Measurements from ENCODE around the gene TMEM131L.

TMEM131L gene

DNA sequence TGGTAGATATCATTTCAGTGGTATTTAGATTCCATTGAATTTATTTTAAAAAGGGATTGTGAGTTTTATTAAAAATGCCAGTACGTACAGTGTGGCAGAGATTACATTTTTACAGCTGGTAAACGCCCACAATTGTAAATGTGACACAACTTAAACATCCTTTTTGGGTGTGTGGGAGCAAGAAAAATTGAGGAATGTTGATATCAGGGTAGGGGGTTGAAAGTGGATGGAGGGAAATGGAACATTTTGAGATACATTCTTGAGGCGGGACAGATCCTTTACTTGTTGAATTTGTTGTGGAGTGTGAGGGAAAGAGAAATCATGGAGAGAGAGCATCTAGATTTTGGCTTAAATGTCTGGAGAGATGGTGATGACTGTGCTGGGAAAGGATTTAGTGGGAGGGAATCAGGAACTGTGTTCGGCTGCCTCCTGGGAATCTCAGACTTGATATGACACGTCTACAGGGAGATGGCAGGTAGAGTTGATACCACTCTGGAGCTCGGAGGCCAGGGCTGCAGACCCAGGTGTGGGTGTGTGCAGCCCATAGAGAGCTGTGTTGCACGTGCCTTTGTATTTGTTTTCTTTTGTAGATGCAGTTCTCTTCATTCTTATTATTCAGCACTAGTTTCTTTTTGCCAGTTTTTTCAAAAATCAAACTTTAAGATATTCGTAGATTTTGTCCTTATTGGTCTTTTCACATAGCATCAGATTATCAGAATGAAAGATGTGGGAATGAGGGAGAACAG, 10.8 kb downstream of the TMEM131L start:
- FAIRE-seq = no peak

DNA sequence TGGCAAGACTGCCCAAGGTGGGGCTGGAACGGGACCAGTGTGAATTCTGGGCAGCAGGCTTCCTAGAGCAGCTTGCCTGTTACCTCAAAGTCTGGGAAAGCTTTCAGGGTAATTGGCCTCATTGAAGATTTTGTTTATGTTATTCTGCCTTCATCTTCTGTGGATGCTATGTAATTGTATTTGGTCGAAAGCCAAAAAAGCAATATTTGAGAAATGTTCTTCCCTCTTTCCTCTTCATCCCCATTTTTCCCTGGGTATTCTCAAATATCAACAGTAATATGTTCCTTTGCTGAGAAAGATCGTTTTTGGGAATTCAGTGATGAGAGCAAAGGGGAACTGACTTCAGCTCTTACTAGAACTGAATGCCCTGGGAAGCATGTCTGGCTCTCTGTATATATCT, 12.9 kb downstream of the TMEM131L start:
- no peak for FAIRE-seq

DNA sequence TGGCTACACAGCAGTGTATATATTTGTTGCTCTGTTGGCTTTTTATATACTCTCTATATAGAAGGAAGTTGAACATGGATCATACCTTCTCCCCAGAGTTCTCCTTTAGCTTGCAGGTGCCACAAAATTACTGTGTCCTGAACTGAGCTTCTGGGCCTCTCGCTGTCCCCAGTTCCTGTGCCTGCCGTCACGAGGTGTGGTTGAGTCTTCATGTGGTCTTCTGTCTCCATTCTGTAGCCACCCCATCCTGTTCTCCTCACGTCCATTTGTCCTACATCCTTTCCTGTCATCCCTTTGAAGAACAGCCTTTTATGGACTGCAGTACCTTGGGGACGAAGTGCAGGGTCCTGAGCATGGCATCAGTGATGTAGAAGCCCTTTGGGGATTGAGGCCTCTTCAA, 14.5 kb downstream of the TMEM131L start:
- FAIRE-seq = no peak

DNA sequence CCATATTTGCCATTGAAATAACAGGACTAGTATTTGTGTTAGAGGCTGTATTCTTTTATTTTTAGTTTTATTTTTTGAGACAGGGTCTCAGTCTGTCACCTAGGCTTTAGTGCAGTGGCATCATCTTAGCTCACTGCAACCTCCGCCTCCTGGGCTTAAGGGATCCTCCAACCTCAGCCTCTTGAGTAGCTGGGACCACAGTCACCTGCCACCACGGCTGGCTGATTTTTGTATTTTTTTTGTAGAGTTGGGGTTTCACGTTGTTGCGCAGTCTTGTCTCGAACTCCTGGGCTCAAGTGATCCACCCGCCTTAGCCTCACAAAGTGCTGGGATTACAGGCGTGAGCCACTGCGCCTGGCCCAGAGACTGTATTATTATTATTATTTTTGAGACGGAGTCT, 15.3 kb downstream of the TMEM131L start:
- no peak for FAIRE-seq

DNA sequence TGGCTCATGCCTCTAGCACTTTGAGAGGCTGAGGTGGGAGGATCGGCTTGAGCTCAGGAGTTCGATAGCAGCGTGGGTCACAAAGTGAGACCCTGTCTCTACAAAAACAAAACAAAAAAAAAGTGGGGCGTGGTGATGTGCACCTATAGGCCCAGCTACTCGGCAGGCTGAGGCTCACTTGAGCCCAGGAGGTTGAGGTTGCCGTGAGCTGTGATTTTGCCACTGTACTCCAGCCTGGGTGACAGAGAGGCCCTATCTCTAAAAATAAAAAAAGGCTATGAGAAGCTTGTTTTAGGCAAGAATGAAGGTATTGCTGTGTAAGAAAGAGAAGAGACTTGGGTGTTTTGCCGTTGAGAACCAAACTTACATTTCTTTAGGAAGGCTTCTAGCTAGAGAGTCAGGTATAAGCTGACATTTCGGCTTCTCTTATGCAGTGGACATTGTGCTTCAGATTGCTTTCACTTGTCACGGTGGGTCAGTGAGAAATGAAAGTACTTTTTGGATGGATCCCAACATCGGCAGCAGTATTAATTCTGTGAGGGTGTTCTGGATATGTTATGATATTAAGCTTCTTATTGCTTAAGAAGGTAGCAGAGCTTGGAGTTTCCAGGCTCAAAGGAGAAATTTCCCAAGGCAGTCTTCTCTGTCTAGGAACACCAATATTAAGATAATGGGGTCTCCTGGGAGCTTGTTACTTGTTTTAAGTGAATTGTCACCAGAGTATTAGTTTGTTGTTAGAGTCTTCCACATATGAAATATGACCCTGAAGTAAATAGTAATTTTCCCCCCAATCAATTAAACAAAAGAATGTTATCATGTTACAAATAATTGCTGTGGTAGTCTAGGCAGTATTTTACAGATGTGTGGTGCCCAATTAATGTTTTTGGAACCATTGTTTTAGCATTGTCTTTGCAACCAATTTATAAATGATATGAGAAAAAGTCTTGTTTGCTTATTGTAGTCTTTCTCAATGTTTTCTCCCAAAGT, 17.6 kb downstream of the TMEM131L start:
- FAIRE-seq = no peak

DNA sequence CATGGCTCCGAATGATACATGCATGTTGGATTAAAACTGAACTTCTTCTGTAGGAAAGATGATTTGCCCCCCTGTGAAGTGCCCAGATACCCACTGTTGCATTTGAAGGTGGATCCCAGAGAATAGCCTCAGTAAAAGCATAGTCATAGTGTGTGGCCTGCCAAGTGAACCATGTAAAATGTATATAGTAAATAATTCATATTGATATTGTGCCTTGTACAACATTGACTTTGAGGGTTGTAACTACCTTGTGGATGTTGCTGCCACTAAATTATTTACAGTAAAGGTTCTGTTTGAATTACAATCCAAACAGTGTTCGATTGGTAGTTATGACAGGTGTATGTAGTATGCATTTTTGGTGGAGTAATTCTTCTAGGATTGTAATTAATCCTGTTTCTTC, 19.2 kb downstream of the TMEM131L start:
- FAIRE-seq = no peak

DNA sequence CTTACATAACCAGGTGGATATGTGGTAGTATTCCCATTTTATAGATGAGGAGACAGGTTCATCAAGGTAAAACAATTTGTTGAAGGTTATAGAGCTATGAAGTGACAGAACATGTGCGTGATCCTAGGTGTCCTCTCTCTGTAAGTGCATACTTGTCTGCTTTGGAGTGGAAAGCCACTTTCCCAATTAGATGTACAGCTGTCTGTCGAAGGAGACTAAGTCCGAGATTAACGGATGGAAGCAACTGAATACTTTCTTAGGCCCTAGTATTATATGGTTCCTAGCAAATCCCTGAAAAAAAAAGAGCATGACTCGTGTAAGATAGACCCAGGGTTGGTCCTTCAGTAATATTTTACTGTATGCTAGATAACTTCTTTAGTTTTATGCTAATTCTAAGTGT, 19.7 kb downstream of the TMEM131L start:
- no peak for FAIRE-seq

DNA sequence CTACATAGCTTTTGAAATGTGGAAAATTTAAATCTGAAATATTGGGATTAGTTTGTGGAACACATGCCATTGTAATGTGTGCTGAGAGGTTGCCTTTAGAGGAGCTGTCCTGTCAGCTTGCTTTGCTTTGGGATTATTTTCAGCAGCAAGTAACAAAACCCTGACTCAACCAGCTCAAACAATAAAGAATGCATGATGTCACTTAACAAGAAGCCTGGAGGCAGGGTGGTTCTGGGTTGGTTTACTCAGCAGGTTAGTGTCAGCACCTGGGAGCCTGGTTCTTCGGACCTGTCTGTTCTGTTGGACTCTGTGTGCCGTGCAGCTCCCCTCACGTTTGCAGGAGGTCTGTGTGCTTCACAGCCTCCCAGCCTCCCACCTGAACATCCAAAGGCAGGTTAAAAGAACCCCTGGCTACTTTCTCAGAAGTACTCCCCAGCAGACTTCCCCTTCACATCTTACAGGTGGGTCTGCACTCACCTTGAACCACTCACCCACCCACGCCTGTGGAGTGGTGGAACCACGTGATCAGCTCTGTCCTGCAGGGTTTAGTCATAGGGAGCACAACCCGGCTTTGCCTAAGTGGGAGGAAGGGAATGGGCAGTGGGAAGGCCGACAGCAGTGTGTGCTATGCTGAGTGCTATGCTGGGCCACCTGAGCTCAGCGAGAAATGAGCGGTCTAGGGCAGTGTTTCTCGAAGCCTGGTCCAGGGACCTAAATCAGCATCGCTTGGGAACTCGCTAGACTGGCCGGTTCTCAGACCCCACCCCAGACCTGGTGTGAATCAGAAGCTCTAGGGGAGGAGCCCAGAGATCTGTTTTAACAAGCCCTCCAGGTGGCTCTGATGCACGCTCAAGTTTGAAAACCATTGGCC, 20.4 kb downstream of the TMEM131L start:
- FAIRE-seq = no peak

DNA sequence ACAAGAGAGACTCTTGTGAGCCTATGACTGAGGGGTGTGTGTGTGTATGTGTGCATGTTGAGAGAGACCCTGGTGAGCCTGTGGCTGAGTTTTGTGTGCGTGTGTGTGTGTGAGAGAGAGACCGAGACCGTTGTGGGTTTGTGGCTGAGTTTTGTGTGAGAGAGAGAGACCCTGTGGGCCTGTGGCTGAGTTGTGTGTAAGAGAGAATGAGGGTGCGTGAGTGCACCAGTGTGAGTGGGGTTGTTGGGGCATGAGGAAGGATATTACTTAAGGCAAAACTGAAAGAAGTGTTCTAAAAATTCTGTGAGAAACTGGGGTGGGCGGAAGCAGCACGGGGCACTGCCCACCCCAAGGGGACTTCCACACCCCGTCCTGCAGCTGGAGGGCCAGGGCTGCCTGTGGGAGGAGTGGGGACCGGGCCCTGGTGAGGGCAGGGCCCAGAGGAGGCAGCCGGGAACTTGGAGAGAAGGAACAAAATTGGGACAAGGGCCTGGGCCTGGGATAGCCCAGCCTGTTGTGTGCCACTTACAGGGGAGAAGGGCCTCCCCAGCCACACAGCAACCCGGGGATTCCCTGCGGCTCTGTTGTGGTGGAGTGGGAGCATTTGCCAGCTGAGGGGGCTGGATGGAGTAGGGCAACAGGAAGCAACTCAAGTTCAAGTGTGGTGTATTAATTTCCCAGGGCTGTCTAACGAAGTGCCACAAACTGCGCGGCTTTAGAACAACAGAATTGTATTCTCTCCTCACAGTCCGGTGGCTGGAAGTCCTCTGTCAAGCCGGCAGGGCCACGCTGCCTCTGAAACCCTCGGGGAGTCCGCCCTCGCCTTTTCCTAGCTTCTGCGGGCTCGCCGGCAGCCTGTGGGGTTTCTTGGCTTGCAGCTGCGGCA, 22.1 kb downstream of the TMEM131L start:
- no peak for FAIRE-seq

DNA sequence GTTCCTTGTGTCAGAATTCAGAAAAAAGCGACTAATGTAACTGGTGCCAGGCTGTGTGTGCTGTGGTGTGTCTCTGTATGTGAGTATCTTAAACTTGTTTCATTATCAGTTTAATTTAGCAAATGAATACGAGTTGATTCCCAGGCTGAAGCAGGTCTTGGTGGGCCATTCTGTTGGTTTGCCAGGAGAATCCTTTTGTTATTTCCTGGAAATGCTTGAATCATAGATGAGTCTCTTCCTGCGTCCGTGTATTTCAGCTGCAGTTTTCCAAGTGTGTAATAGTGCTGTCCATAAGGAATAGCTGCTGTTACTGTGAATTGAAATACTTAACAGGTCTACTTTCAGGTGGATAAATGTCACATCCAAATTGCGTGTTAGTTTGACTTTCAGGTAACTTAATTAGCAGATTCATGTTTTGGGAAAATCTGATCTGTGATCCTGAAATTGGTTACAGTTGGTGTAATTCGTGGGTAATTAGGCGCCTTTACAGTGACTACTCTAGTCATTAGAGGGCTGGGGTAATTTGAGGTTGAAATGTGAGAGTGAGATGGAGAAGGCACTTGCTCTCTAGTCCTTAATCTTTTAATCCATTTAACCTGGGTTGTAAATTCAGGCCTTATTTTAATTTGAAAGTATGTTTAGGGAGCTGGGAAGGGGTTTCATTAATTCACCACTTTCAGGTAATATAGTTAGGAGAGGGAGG, 23.8 kb downstream of the TMEM131L start:
- no peak for FAIRE-seq

DNA sequence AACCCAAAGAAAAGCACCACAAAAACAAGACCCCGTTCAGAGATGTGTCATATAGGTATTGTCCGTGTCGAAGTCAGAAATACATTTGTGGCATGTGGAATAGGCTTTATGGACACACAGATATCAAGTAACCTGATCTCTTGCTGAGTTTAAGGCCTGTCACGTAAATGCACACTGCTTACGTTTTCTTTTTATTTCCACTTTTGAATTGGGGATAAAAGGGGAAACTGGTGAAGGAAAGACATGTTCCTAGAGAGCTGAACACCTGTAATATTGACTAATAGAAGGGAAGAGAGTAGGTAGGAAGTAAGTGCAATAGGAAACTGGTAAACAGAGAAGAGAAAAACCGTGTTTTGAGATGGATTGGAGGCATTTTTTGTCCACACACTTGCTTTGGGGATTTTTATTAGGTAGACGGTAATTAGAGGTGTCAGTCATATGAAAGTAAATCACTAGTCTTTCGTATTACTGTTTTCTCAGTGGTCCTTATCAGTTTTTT, 24.9 kb downstream of the TMEM131L start:
- no peak for FAIRE-seq

DNA sequence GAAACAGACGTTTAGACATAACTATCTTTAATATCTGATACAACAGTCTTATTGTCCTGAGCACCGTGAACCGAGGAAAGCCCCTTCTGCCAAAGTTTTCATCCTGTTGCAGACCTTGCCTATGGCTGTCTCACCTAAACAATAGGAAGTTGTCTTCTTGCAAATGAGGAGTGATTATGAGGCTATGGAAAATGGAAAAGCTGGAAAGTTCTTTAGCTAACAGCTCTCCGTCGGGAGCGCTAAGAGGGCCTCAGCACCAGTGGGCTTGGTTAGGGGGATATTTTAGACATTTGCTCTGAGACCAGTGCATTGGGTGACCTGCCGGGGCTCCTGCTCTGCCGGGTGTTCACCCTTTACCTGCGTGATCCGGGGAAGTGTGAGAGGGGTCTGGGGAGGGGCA, 28.4 kb downstream of the TMEM131L start:
- no peak for FAIRE-seq

DNA sequence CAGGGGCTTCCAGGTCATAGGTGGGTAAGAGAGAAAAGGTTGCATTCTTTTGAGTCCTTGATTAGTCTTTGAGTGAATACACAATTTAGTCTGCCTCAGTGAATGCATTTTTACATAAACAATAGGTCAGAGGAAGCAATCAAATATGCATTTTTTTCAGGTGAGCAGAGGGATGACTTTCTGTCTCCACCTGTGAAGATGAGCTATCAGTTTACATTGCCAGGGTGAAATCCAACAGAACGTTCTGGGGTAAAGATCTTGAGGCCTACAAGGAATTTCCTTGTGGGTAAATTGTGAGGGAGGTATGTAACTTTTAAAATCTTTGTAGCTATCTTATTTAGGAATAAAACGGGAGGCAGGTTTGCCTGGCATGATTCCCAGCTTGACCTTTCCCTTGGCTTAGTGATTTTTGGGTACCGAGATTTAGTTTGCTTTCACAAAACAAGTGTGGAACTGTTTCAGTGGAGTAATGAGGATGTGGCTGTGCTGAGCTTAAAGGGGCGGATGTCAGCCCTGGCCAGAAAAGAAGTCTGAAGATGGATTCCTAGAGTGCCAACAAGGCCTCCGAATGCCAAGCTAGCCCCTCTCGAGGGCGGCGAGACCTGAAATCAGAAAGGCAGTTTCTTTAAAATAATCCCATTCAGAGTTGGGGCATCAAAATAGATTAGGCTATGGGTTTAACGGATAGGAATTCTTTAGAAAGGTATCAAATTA, 29.5 kb downstream of the TMEM131L start:
- FAIRE-seq = no peak

DNA sequence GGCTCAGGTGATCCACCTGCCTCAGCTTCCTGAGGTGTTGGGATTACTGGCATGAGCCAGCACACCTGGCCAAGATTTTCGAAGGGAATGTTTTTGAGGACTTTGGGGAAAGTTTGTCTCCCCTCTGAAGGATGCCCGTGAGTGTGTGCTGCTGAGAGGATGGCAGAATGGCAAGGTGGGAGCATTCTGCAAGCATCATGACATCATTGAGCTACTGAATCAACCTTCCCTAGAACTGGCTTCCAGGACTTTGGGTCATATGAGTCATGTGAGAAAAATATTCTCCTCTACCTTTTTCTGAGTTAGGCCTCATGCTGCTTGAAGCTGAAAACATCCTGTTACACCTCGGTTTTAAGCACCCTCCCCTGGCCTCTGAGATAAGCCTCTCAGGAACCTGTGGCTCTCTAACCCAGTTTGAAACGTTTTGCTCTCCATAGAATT, 31.0 kb downstream of the TMEM131L start:
- no peak for FAIRE-seq

DNA sequence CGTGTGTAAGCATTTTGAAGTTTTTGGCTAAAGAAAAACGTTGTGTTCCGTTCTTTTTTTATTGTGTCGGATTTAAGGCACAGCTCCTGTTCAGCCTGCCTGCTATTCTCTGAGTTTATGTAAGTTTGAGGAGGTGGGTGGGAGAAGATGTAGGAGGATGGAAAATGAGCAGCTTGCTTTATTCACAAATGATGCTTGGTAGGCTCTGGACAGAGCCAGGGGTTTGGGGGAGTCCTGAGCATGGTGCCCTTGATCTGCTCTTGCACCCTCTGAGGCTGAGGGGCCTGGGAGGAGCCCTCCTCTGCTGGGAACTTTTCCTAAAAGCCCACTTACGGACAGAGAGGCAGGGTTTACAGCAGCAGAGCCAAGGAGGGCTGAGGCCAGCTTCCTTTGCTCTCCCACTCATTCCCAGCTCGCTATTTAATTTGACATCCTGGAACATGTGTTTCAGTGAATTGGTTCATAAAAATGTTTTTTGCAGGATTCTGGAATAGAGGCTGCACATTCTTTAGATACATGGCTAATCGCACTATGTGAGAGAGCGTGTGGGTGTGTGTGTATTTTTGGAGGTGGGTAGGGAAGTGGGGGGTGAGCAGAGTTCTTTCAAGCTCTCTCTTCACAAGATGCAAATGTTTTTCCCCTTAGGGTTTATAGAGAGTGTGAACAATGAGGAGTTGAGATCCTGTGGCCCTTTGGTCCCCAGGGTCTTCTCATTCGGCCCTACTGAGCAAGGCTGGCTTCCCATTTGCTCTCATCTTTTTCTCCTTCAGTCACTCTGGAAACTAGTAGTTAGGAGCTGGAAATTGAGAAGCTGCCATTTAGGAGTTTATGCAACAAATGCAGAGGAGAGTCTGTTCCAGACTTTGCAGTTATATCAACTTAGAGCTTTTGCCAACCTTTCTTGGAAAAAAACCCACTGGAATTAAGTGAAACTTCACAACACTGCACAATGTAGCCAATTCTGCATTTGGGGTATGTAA, 32.1 kb downstream of the TMEM131L start:
- no peak for FAIRE-seq

DNA sequence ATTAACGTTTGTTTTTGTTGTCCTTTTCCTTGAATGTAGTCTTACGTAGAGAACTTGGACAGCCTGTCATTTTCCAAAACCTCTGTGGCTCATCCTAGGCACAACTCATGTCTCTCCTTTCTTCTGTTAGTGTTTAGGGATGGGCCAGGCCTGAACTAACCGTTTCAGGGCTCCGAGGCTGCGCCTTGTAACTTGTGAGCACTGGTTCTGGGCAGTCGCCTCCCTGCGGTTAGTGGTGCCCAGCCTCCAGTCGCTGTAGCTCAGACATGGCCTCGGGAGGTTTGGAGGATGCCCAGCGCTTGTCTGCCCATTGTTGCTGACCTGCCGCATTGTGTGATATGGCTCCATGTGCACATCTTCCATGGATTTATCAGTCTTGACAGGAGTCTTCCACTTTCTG, 32.8 kb downstream of the TMEM131L start:
- FAIRE-seq = no peak

DNA sequence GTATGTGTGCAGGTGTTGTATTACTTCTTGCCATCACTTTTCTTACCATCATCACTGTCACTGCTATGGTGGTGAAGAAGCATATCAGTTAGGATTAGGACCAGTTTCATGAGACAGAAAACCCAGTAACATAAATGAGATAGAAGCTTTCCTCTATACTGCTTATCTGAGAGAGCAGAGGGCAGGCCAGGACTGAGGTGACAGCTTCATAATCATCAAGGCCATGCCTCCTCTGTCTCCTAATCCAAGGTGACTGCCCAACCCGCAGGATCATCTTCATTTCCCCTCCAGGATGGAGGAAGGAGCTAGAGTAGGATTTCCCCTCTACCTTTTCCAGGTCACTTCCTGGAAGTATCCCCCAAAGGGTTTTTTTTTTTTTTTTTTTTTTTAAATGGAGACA, 35.4 kb downstream of the TMEM131L start:
- no peak for FAIRE-seq

DNA sequence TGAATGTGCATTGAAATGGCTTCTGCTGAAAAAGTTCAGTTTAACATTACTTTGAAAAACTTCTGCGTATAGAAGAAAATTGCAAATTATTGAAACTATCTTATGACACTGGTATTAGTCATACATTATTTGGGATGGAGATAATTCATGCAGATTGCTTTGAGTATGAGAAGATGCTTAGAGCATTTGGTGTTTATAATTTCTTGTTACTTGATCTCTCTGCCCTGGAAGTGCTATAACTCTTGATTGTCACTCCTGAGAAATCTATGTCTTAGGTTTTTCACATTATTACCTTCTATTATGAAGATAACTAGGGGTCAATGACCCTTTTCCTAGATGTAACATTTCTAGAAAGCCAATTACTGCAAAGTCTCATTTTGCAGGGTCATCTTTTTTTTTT, 36.4 kb downstream of the TMEM131L start:
- FAIRE-seq = no peak

Measured in TTC549 (cell line).